Activated CD8-positive, alpha-beta memory T cell treated with anti-CD3 and anti-CD28 coated beads for 4 hours (primary cell): Measurements from ENCODE around the gene ATP6AP1.
"Not testable (repeated sequence)": the region's sequence is repeated elsewhere in the genome, so short reads cannot be mapped to it uniquely, and the experiment has no call there.

Experiments used
- DNase-seq, 2 donors: peaks; one replicate each; pipeline ENCODE4 v3.0.0-alpha.2; 2020; ENCODE audit warnings: low read depth in 2 of 2

Gene ATP6AP1

GRCh38 chrX:154428176-154429171, at the start of gene ATP6AP1:
TSS of gene ATP6AP1 (plus strand) at chrX:154428677. CDS start at chrX:154428693, 16 bp downstream.
- DNase-seq: peak; percentile 69 to 72

GRCh38 chrX:154378799-154379568, 49.5 kb upstream of the ATP6AP1 start, which contains the start of gene EMD:
TSS of gene EMD (plus strand) at chrX:154379295. CDS start at chrX:154379485, 190 bp downstream.
- DNase-seq: peak; percentile 89 to 93

GRCh38 chrX:154379569-154379951, 48.9 kb upstream of the ATP6AP1 start:
- no peak for DNase-seq

GRCh38 chrX:154380153-154380552, 48.3 kb upstream of the ATP6AP1 start:
- no peak for DNase-seq

- DNase-seq: no peak
These were observed 47.7 kb upstream of the ATP6AP1 start for GRCh38 chrX:154380787-154381186.

GRCh38 chrX:154381271-154381670, 47.2 kb upstream of the ATP6AP1 start:
- no peak for DNase-seq

GRCh38 chrX:154382483-154383069, 45.9 kb upstream of the ATP6AP1 start:
- no peak for DNase-seq

- no peak for DNase-seq
These were observed 44.9 kb upstream of the ATP6AP1 start for GRCh38 chrX:154383359-154384283.

GRCh38 chrX:154384284-154384892, 44.1 kb upstream of the ATP6AP1 start:
- no peak for DNase-seq

- not testable (repeated sequence) for DNase-seq
These were observed 40.4 kb upstream of the ATP6AP1 start for GRCh38 chrX:154388094-154388493.

GRCh38 chrX:154388649-154389048, 39.8 kb upstream of the ATP6AP1 start:
- not testable (repeated sequence) for DNase-seq

- not testable (repeated sequence) for DNase-seq
These were observed 38.4 kb upstream of the ATP6AP1 start for GRCh38 chrX:154389812-154390747.

- not testable (repeated sequence) for DNase-seq
These were observed 32.1 kb upstream of the ATP6AP1 start for GRCh38 chrX:154396363-154396762.

- peak in 1 of 2 donors; percentile 37 for DNase-seq
These were observed 31.2 kb upstream of the ATP6AP1 start for GRCh38 chrX:154396973-154397887.

- peak; percentile 75 to 86 for DNase-seq
These were observed 30.4 kb upstream of the ATP6AP1 start, which contains the start of gene RPL10 for GRCh38 chrX:154397888-154398667. TSS of gene RPL10 (plus strand) at chrX:154398377. CDS start at chrX:154398520, 143 bp downstream.

- DNase-seq: peak; percentile 61 to 67
These were observed 29.6 kb upstream of the ATP6AP1 start for GRCh38 chrX:154398668-154399526.
